SKM-1 (cell line): ENCODE results near the gene DNAJB2.

ENCODE experiments used
- DNase-seq: peaks from one replicate; lab custom pipeline; 2025; ENCODE audit not compliant: unreplicated experiment; lab: John Stamatoyannopoulos, UW

DNAJB2 gene

DNA sequence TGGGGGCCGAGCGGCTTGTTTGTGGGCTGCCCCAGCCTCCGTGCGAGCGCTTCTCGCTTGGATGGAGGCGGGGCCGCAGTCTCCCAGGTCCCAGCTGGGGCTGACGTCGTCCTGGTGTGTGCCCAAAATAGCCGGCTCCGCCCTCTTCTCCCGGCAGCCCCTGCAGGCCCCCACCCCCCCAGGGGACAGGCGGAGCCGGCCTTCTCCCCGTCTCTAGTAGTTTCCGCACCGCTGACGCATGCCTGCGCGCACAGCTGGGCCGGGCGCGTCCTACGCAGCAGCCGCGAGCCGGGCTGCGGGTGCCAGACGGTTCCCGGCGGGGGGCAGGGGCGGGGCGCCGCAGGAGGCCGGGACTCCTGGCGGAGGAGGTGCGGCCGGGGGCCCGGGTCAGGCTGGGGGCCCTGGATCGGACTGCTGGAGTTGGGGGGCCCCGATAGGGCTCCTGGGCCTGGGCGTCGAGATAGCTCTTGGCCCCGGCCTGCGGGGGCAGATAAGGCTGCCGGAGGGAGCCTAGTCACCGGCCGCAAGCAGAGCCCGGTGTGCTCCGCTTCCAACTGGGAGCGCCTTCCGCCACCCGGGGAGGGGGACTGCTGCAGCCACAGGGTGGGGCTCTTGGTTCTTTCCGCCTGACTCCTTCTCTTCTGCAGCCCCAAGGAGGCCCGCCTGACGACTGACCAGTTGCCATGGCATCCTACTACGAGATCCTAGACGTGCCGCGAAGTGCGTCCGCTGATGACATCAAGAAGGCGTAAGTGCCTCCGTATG is at the start of gene DNAJB2:
DNAJB2 (plus strand) TSS at position 216 of the 765 bp plus-strand sequence; CDS start at position 684, 468 bp downstream.
- DNase-seq, result peak; percentile 96

GRCh38 chr2:219230059-219230540 is 49.1 kb upstream of the DNAJB2 start:
- peak; percentile 54 for DNase-seq

DNA sequence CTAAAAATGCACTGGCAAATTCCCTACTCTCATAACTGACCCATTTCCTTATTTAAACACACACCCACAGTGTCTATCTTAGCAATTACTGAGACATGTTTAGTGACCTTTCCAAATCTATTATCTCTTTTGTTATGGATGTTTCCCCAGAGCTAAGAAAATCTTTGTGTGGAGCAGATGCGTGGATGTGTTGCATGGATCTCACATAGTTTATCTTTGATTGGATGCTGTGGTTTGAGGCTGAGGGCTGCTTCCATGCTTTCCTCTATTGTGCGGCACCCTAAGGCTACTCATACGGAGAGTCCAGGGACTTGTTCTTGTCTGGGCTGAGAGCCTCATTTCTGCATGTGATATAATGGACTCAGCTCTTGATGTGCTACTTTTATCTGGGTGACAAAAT is 44.8 kb upstream of the DNAJB2 start:
- no peak for DNase-seq

GRCh38 chr2:219243291-219243761 is 35.8 kb upstream of the DNAJB2 start:
- no peak for DNase-seq

DNA sequence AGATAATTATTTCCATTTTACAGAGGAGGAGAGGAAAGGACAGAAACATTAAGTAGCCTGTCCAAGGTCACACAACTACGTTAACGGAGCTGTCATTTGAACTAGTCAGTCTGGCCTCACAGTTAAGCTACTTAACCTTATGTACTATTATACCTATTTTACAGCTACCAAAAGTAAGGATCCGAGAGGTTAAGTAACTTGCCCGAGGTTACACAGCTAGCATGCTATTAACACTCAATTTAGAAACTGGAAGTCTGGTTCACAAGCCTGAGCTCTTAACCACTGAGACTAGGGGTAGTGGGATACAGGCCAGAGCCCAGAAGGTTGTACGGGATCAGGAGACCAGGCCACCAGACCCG is 34.4 kb upstream of the DNAJB2 start:
- no peak for DNase-seq

- peak; percentile 52 for DNase-seq
Observed at GRCh38 chr2:219245148-219245898, 33.8 kb upstream of the DNAJB2 start, which contains the start of the genes GLB1L and STK16. GLB1L (minus strand) TSS chr2:219245444; CDS start chr2:219243573, 1,871 bp downstream. STK16 (plus strand) TSS chr2:219245479; CDS start chr2:219246000, 521 bp downstream.

DNA sequence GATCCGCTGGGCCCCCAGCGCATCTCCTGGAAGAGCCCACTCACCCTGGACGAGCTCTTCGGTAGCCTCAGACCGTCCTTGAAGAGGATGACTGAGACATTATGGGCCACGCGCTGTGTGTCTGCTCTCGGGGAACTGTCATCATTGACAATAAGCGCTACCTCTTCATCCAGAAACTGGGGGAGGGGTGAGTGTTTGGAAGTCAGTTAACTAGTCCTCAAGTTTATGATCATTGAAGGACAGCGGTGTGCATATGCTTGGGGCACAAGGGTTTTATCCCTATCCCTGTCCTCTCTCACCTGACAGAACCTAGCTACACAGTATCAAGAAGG is 33.3 kb upstream of the DNAJB2 start:
- no peak for DNase-seq

DNA sequence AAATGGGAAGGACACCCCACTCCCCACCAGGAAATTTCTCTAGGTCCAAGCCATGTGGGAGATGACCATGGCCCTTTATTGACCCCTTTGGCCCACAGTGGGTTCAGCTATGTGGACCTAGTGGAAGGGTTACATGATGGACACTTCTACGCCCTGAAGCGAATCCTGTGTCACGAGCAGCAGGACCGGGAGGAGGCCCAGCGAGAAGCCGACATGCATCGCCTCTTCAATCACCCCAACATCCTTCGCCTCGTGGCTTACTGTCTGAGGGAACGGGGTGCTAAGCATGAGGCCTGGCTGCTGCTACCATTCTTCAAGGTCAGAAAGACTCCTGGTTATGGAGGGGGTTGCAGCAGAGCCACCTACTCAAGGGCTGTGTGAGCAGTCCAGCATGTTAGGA is 32.6 kb upstream of the DNAJB2 start:
- no peak for DNase-seq

DNA sequence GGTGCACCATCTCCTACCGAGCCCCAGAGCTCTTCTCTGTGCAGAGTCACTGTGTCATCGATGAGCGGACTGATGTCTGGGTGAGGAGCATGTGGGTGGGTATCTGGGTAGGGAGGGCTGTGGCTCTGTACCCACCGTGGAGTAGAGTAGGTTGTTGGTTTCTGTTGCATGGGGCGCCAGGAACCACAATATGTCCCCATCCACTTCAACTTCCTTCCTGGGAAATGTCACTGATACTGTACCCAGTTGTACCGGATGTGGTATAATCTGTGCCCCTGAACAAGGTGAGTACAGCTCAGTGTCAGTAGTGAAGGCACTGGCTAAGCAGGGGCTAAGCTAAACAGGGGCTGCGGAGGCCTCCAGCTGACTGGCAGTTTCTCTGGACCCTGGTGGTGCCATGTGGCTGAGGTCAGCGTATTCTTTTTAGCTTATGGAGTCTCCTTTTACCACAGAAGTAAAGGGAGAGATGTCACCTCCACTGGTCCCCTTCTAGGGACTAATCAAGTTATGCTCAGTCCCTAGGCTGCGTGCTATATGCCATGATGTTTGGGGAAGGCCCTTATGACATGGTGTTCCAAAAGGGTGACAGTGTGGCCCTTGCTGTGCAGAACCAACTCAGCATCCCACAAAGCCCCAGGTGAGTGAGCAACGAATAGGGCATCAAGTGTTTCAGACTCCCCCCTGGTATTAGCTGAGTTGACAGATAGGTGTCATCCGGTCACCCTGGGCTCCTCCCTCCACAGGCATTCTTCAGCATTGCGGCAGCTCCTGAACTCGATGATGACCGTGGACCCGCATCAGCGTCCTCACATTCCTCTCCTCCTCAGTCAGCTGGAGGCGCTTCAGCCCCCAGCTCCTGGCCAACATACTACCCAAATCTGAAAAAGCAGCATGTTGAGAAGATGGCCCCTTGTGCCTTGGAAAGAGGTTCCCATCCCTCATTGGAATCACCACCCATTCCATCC is 31.2 kb upstream of the DNAJB2 start:
- DNase-seq, result no peak

DNA sequence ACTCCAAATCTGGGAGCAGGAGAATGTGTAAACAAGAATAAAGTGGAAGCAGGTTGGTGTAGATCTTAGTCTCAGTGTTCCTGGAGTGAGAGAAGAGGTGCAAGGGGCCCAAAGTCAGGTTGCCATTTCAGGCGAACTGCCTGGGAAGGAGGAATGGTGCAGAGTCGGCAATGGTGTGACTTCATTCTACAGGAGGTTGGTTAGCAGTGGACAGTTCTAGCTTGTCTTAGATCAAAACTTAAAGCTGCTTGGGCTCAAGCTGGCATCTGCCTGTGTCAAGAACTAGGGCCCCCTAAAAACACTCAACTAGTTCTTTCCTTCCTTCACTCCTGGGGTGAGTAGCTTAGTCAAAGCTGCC is 30.3 kb upstream of the DNAJB2 start:
- DNase-seq, result no peak

DNA sequence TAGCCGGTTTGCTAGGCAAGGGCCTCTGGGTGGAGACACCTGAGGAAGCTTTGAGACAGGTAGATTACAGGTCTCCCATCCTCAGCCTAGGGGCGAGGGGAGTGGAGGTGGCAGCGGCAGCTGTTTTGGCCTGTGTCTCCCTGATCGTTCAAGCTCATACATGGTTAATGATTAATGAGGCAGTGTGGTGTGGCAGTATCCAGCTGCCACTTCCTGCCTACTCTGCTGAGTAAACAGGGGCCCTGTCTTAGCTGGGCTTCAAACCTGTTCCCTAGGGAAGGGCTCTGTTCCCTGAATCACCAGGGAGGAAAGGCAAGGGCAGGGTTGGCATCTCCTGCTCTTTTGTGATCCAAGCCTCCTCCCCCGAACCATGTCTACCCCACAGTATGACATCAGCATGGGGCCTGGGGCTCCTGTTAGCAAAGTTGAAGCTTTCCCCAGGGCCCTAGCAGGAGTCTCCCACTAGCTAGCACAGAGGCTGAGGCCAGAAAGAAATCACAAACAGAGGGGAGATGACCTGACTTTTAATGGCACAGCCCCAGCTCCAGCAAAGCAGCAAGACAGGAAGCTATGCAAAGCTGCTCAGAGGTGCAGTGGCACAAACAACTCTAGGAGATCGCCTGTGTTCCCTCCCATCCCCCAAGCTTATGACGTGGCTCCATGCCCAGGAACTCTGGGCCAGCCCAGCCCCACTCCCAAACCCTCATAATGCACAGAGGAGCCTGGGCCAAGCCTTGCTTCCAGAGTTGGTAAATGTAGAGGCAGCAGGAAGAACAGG is 29.8 kb upstream of the DNAJB2 start:
- DNase-seq, result no peak

GRCh38 chr2:219250049-219250781 is 29.0 kb upstream of the DNAJB2 start:
- DNase-seq, result no peak

GRCh38 chr2:219251656-219252055 is 27.5 kb upstream of the DNAJB2 start:
- no peak for DNase-seq

GRCh38 chr2:219252084-219252483 is 27.1 kb upstream of the DNAJB2 start:
- DNase-seq, result no peak

GRCh38 chr2:219252570-219252899 is 26.6 kb upstream of the DNAJB2 start:
- DNase-seq, result no peak

- DNase-seq, result peak; percentile 27
Observed at GRCh38 chr2:219252900-219253752, 26.0 kb upstream of the DNAJB2 start, which contains the start of gene TUBA4B. TUBA4B (plus strand) TSS chr2:219253243; CDS start chr2:219253408, 165 bp downstream.

- DNase-seq, result peak; percentile 56
Observed at GRCh38 chr2:219253753-219254589, 25.2 kb upstream of the DNAJB2 start, which contains the start of gene TUBA4A. TUBA4A (minus strand) TSS chr2:219253918; CDS start chr2:219253858, 60 bp downstream.
